K562 (cell line): ENCODE data around the gene DSCAM. TPM values are rescaled to one million over a fixed set of nuclear protein-coding genes. Genes with fewer than 3 reads are reported as not detected.

Experiments
- ATAC-seq: fragments of 200-7000 bp; cut with Tn5 transposase; 3 replicates; pipeline ENCODE4 v1.9.1; 2020; ENCODE audit warnings: moderate library complexity
- BruUV-seq: library from RNA; stranded (reverse); fragments of 400-500 nt; replicated peaks from 2 replicates; lab custom pipeline; 2021; lab: Mats Ljungman, UMichigan
- CTCF ChIA-PET: fragments of 300-600 bp; formaldehyde crosslinking; extraction: SDS; loops from one replicate; lab custom pipeline; 2021; ENCODE audit warnings: low intra/inter-chr PET ratio; lab: Yijun Ruan, JAX
- POLR2A ChIA-PET: fragments of 300-600, 350-650 bp; sonication (Branson Sonifier 250); formaldehyde crosslinking; extraction: SDS; loops from one replicate; lab custom pipeline; 2021; ENCODE audit warnings: antibody characterized with exemption, inconsistent platforms; lab: Yijun Ruan, JAX
- DNase-seq, 4 experiments: peaks; one replicate each; pipeline versions ENCODE4 v3.0.0 to v3.0.0-alpha.2; 2011 to 2018; ENCODE audit warnings: low spot score in 3 of 4, mixed read lengths in 3 of 4; ENCODE audit errors: extremely low read depth in 1 of 4
- FAIRE-seq: peaks from 2 replicates; lab custom pipeline; 2011; peaks lifted over from hg19 to GRCh38; lab: Jason Lieb, UNC
- H2AFZ ChIP-seq: 2 replicates; pipeline ENCODE4 v1.6.0; 2011; ENCODE audit warnings: low read depth, low read length, control low read depth, inconsistent platforms
- H3K27ac ChIP-seq: fragments of 200-600 bp; 3 replicates; pipeline ENCODE4 v1.8.0; 2011; ENCODE audit warnings: low read depth, mild to moderate bottlenecking, control low read depth, inconsistent platforms, low read length, moderate library complexity, mixed read lengths; ENCODE audit errors: extremely low read depth
- H3K27me3 ChIP-seq, 2 experiments: fragments of 300-600 bp in 1 of 2; 2 replicates in 1 of 2; 3 replicates in 1 of 2; pipeline versions ENCODE4 v1.6.0 to v1.8.0; 2011; ENCODE audit warnings: inconsistent platforms in 2 of 2, low read length in 2 of 2, mild to moderate bottlenecking in 1 of 2, mixed read lengths in 1 of 2, moderate library complexity in 1 of 2; ENCODE audit not compliant: control insufficient read depth in 2 of 2, insufficient read depth in 2 of 2
- H3K36me3 ChIP-seq: fragments of 300-600 bp; 3 replicates; pipeline ENCODE4 v1.8.0; 2011; ENCODE audit warnings: mild to moderate bottlenecking, low read length, inconsistent platforms; ENCODE audit not compliant: control insufficient read depth, insufficient read depth
- H3K4me1 ChIP-seq, 2 experiments: fragments of 200-600 bp in 1 of 2; replicated peaks in 1 of 2; 2 replicates in 1 of 2; 3 replicates in 1 of 2; pipeline versions ENCODE4 v1.5.1 to v1.8.0; 2011; ENCODE audit warnings: inconsistent platforms in 2 of 2, low read length in 2 of 2, mild to moderate bottlenecking in 1 of 2, mixed read lengths in 1 of 2, moderate library complexity in 1 of 2; ENCODE audit not compliant: control insufficient read depth in 2 of 2, insufficient read depth in 2 of 2
- H3K4me2 ChIP-seq: 2 replicates; pipeline ENCODE4 v1.6.1; 2011; ENCODE audit warnings: low read length, control low read depth, inconsistent platforms, mixed read lengths; ENCODE audit not compliant: insufficient read depth
- H3K4me3 ChIP-seq: fragments of 200-600 bp; sonication (generic), shearing (Covaris generic); 2 replicates; pipeline ENCODE4 v1.5.1; 2016; ENCODE audit warnings: control low read depth, inconsistent platforms
- H3K79me2 ChIP-seq: fragments of 200-600 bp; 3 replicates; pipeline ENCODE4 v1.8.0; 2011; ENCODE audit warnings: low read length, inconsistent platforms; ENCODE audit not compliant: control insufficient read depth, insufficient read depth
- H3K9ac ChIP-seq, 2 experiments: 2 replicates each; pipeline versions ENCODE4 v1.6.0 to v1.6.1; 2011; ENCODE audit warnings: low read depth in 2 of 2, low read length in 2 of 2, control low read depth in 1 of 2, inconsistent platforms in 1 of 2, mild to moderate bottlenecking in 1 of 2, mixed read lengths in 1 of 2; ENCODE audit not compliant: insufficient read depth in 1 of 2
- H3K9me1 ChIP-seq: one replicate; pipeline ENCODE4 v1.6.0; 2011; ENCODE audit warnings: inconsistent platforms, mild to moderate bottlenecking, low read length, moderate library complexity; ENCODE audit not compliant: control insufficient read depth, insufficient read depth
- H3K9me3 ChIP-seq: replicated peaks from 2 replicates; pipeline ENCODE4 v1.5.1; 2011; ENCODE audit warnings: low read depth, low read length, inconsistent platforms; ENCODE audit not compliant: control insufficient read depth, insufficient read depth
- H4K20me1 ChIP-seq: replicated peaks from 2 replicates; pipeline ENCODE4 v1.6.1; 2011; ENCODE audit warnings: low read length, inconsistent platforms, mixed read lengths; ENCODE audit not compliant: control insufficient read depth, insufficient read depth
- ADNP ChIP-seq: fragments of 200-800 bp; sonication (Bioruptor generic); IDR thresholded peaks from 2 replicates; pipeline ENCODE4 v1.6.1; 2016; ENCODE audit warnings: missing genetic modification characterization, missing compliant biosample characterization
- ARID4B ChIP-seq: sonication (generic); formaldehyde crosslinking; IDR thresholded peaks from 2 replicates; pipeline ENCODE4 v1.8.0; 2022; ENCODE audit warnings: mild to moderate bottlenecking, missing genetic modification reagents
- CREB3 ChIP-seq: fragments of 450-650 bp; conservative IDR thresholded peaks from 2 replicates; pipeline ENCODE4 v1.6.1; 2016; ENCODE audit warnings: missing genetic modification characterization, low read depth, mild to moderate bottlenecking, missing compliant biosample characterization, moderate library complexity
- ESRRA ChIP-seq: fragments of 450-650 bp; IDR thresholded peaks from 2 replicates; pipeline ENCODE4 v1.6.1; 2014; ENCODE audit warnings: low read depth, mild to moderate bottlenecking, moderate library complexity, borderline replicate concordance
- GATAD2A ChIP-seq: fragments of 450-650 bp; IDR thresholded peaks from 2 replicates; pipeline ENCODE4 v1.6.1; 2017
- LARP7 ChIP-seq: fragments of 450-650 bp; IDR thresholded peaks from 2 replicates; pipeline ENCODE4 v1.6.1; 2016
- SLC30A9 ChIP-seq: fragments of 250-450 bp; sonication (Bioruptor Pico); IDR thresholded peaks from 2 replicates; pipeline ENCODE4 v1.8.0; 2022; ENCODE audit warnings: mild to moderate bottlenecking, moderate library complexity
- TAF15 ChIP-seq: fragments of 200-400 bp; formaldehyde crosslinking; IDR thresholded peaks from 2 replicates; pipeline ENCODE4 v1.6.1; 2017; ENCODE audit warnings: mild to moderate bottlenecking, low read depth, low read length, moderate library complexity
- TBL1XR1 ChIP-seq, 2 experiments: IDR thresholded peaks; 2 replicates each; pipeline ENCODE4 v1.6.1; 2012; ENCODE audit warnings: improper control_type of control experiment in 2 of 2, low read length in 2 of 2, mild to moderate bottlenecking in 1 of 2
- TFE3 ChIP-seq: fragments of 450-650 bp; formaldehyde crosslinking; IDR thresholded peaks from 2 replicates; pipeline ENCODE4 v1.4.0; 2020; ENCODE audit warnings: mild to moderate bottlenecking, mixed read lengths
- ZNF668 ChIP-seq: fragments of 250-450 bp; sonication (Bioruptor Pico); IDR thresholded peaks from 2 replicates; pipeline ENCODE4 v1.8.0; 2022; ENCODE audit warnings: mild to moderate bottlenecking, inconsistent platforms
- ZNF76 ChIP-seq: fragments of 250-450 bp; sonication (Bioruptor Pico); IDR thresholded peaks from 2 replicates; pipeline ENCODE4 v1.4.0; 2020; ENCODE audit warnings: mild to moderate bottlenecking, moderate library complexity, borderline replicate concordance
- WGBS: fragments of 100-300 bp; shearing (Covaris generic); methylation state at CpG from one replicate; pipeline ENCODE4 v1.1.6; 2016; ENCODE audit warnings: low coverage, mixed read lengths; ENCODE audit not compliant: insufficient coverage; ENCODE audit errors: missing lambda C conversion rate; 5-methylcytosine and 5-hydroxymethylcytosine counted together
- in situ Hi-C: fragments of 300-500 bp; cut with MboI; formaldehyde crosslinking; loops from 4 replicates; pipeline ENCODE4 v1.15.0; 2018; ENCODE audit warnings: inconsistent platforms, mixed read lengths
- intact Hi-C: fragments of 100-400 bp; cut with micrococcal nuclease; formaldehyde crosslinking; loops from 2 replicates; pipeline ENCODE4 v1.14.2; 2022
- polyA plus RNA-seq, 8 experiments: library from polyadenylated mRNA; depleted of rRNA in 4 of 8; stranded (reverse) in 5 of 8; unstranded in 3 of 8; fragments of >200 nt; fragmentation: Nextera tagmentation in 2 of 8; fragmentation: Illumina TruSeq in 1 of 8; extraction: Ambion mirVana in 2 of 8; extraction: Trizol in 1 of 8; gene quantifications; 2 replicates each; pipeline versions ENCODE4 v1.2.1 to v1.2.3, GENCODE V29; 2011 to 2014; ENCODE audit warnings: inconsistent platforms in 1 of 8, missing spikeins in 1 of 8
- total RNA-seq, 7 experiments: library from RNA; depleted of rRNA in 6 of 7; stranded (reverse); fragments of >200 nt in 6 of 7; fragmentation: Illumina TruSeq in 2 of 7; extraction: Trizol in 2 of 7; gene quantifications; 2 replicates each; pipeline versions ENCODE4 v1.2.1 to v1.2.3, GENCODE V29; 2011 to 2021; ENCODE audit warnings: low replicate concordance in 1 of 7

DSCAM gene
- total and polyA plus RNA-seq, 9 of the 15 experiments (the other 6 are each of a cell fraction or from before 2014, with no cell fraction given): not detected

GRCh38 chr21:40136571-40136970 lies 710.4 kb downstream of the DSCAM start:
- no peaks in the 10 kb centered on the region for H3K27me3 ChIP-seq
- H3K79me2 ChIP-seq: no peaks in the 10 kb centered on the region
- in situ Hi-C loops (no loop called here), intact Hi-C loops (no loop called here)
- ATAC-seq (no peak), DNase-seq (no peak)
- H3K27ac ChIP-seq: no peak overlapping the region
- no peak overlapping the region for H2AFZ ChIP-seq
- no peak overlapping the region for H3K4me3 ChIP-seq
- H3K9me3 ChIP-seq: no peaks in the 10 kb centered on the region; the same call in 1 of the 2 replicates
- TF ChIP-seq GATAD2A: no peak
- no peak for TF ChIP-seq TFE3 (CRISPR knock-in tag)
- no peak for TF ChIP-seq LARP7
- no peak for TF ChIP-seq TBL1XR1 (IDR thresholded peaks at IDR 0.05; ENCODE audit: low read length in 2 of 2)
- TF ChIP-seq ADNP (tag): no peak
- TF ChIP-seq ESRRA: no peak
- TF ChIP-seq ARID4B (CRISPR knock-in tag): no peak
- no peak for TF ChIP-seq ZNF668
- no peak for TF ChIP-seq SLC30A9 (CRISPR knock-in tag)
- TF ChIP-seq CREB3 (tag): no peak
- TF ChIP-seq ZNF76 (CRISPR knock-in tag): no peak
- TF ChIP-seq TAF15: no peak
- TF ChIP-seq, all 486 proteins: peak for 0
- under 1% methylated on average over 7 of the region's 7 CpGs for WGBS
- no peak overlapping the region for H3K9ac ChIP-seq
- no peak for FAIRE-seq
- BruUV-seq: no TSS peak
- H3K36me3 ChIP-seq: no peaks in the 10 kb centered on the region
- ChIA-PET CTCF (no interaction called here), POLR2A (no interaction called here)
- H4K20me1 ChIP-seq: no peaks in the 10 kb centered on the region
- H3K4me2 ChIP-seq: no peak overlapping the region
- H3K9me1 ChIP-seq: no peaks in the 10 kb centered on the region
- no peaks in the 10 kb centered on the region for H3K4me1 ChIP-seq
